SK-N-SH treated with all-trans-retinoic acid at 6 μM for 48 hours (cell line): ENCODE data around the gene STIP1.

Source experiments
- BACH2 ChIP-seq: fragments of 250-450 bp; sonication (Bioruptor Pico); IDR thresholded peaks from 2 replicates; pipeline ENCODE4 v1.9.0; 2021; ENCODE audit warnings: mild to moderate bottlenecking, borderline replicate concordance
- CSDC2 ChIP-seq: fragments of 250-450 bp; sonication (Bioruptor Pico); IDR thresholded peaks from 2 replicates; pipeline ENCODE4 v1.5.0; 2020; ENCODE audit warnings: mild to moderate bottlenecking, moderate library complexity
- ESRRG ChIP-seq: fragments of 250-450 bp; sonication (Bioruptor Pico); IDR thresholded peaks from 2 replicates; pipeline ENCODE4 v1.6.1; 2021; ENCODE audit warnings: mild to moderate bottlenecking
- RARB ChIP-seq: fragments of 250-450 bp; sonication (Bioruptor Pico); IDR thresholded peaks from 2 replicates; pipeline ENCODE4 v1.8.0; 2021; ENCODE audit warnings: mild to moderate bottlenecking, moderate library complexity
- SNAI2 ChIP-seq: fragments of 250-450 bp; sonication (Bioruptor Pico); IDR thresholded peaks from 2 replicates; pipeline ENCODE4 v1.5.0; 2020; ENCODE audit warnings: mild to moderate bottlenecking, moderate library complexity
- TCF4 ChIP-seq: fragments of 250-450 bp; sonication (Bioruptor Pico); IDR thresholded peaks from 2 replicates; pipeline ENCODE4 v1.8.0; 2021; ENCODE audit warnings: mild to moderate bottlenecking, moderate library complexity, borderline replicate concordance
- TOX ChIP-seq: fragments of 250-450 bp; sonication (Bioruptor Pico); IDR thresholded peaks from 2 replicates; pipeline ENCODE4 v1.8.0; 2021; ENCODE audit warnings: mild to moderate bottlenecking, moderate library complexity, borderline replicate concordance
- ZC3H10 ChIP-seq: fragments of 250-450 bp; sonication (Bioruptor Pico); IDR thresholded peaks from 2 replicates; pipeline ENCODE4 v1.5.1; 2021; ENCODE audit warnings: mild to moderate bottlenecking, moderate library complexity
- ZFP3 ChIP-seq: fragments of 250-450 bp; sonication (Bioruptor Pico); IDR thresholded peaks from 2 replicates; pipeline ENCODE4 v1.5.0; 2020; ENCODE audit warnings: mild to moderate bottlenecking, moderate library complexity
- ZFP30 ChIP-seq: fragments of 450-650 bp; formaldehyde crosslinking; IDR thresholded peaks from 2 replicates; pipeline ENCODE4 v1.5.0; 2022; ENCODE audit warnings: mild to moderate bottlenecking, moderate library complexity
- ZNF565 ChIP-seq: fragments of 450-650 bp; formaldehyde crosslinking; conservative IDR thresholded peaks from 2 replicates; pipeline ENCODE4 v1.5.0; 2020; ENCODE audit warnings: low read depth, mild to moderate bottlenecking, moderate library complexity
- ZNF70 ChIP-seq: fragments of 450-650 bp; formaldehyde crosslinking; IDR thresholded peaks from 2 replicates; pipeline ENCODE4 v1.5.0; 2020; ENCODE audit warnings: mild to moderate bottlenecking, moderate library complexity
- TF ChIP-seq, protein P1 (sequence below): fragments of 250-450 bp; sonication (Bioruptor Pico); IDR thresholded peaks from 2 replicates; pipeline ENCODE4 v1.8.0; 2020; ENCODE audit warnings: mild to moderate bottlenecking, moderate library complexity, borderline replicate concordance

DNA sequence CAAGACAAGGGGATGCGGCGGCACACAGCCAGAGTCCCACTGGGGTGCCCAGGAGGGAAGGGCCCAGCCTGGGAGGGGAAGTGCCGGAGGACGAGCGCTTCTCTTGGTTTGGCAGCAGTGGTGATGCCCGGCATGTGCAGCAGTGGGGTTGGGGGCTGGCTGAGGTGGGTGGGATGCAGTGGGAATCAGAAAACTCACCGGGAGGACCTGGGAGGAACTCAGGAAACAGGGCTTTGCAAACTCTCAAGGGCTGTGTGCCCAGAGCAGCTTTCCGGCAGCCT, 23.5 kb downstream of the STIP1 start:
- no peak for TF ChIP-seq SNAI2 (CRISPR knock-in tag)
- TF ChIP-seq TCF4 (CRISPR knock-in tag): no peak
- TF ChIP-seq ZFP30: no peak
- no peak for TF ChIP-seq ZNF70 (CRISPR knock-in tag)
- no peak for TF ChIP-seq RARB (CRISPR knock-in tag)
- TF ChIP-seq ZFP3: no peak
- no peak for TF ChIP-seq BACH2
- TF ChIP-seq CSDC2: no peak
- TF ChIP-seq, protein P1, sequence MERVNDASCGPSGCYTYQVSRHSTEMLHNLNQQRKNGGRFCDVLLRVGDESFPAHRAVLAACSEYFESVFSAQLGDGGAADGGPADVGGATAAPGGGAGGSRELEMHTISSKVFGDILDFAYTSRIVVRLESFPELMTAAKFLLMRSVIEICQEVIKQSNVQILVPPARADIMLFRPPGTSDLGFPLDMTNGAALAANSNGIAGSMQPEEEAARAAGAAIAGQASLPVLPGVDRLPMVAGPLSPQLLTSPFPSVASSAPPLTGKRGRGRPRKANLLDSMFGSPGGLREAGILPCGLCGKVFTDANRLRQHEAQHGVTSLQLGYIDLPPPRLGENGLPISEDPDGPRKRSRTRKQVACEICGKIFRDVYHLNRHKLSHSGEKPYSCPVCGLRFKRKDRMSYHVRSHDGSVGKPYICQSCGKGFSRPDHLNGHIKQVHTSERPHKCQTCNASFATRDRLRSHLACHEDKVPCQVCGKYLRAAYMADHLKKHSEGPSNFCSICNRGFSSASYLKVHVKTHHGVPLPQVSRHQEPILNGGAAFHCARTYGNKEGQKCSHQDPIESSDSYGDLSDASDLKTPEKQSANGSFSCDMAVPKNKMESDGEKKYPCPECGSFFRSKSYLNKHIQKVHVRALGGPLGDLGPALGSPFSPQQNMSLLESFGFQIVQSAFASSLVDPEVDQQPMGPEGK (CRISPR knock-in tag): no peak
- TF ChIP-seq ZNF565 (CRISPR knock-in tag): no peak
- TF ChIP-seq ZC3H10 (CRISPR knock-in tag): no peak
- no peak for TF ChIP-seq TOX (CRISPR knock-in tag)
- no peak for TF ChIP-seq ESRRG (CRISPR knock-in tag)
